Hepatocyte (in vitro differentiated cells): ENCODE measurements around the gene RBMS1. TPM values are rescaled to one million over a fixed set of nuclear protein-coding genes. Genes with fewer than 3 reads are reported as not detected.

Experiments used
- DNase-seq: peaks from one replicate; pipeline ENCODE4 v3.0.0-alpha.2; 2016; ENCODE audit warnings: low spot score
- H2AFZ ChIP-seq: fragments of 200-600 bp; sonication (generic); 2 replicates; pipeline ENCODE4 v1.6.0; 2016; ENCODE audit warnings: antibody characterized with exemption, mild to moderate bottlenecking
- H3K27ac ChIP-seq: fragments of 200-600 bp; sonication (generic); 2 replicates; pipeline ENCODE4 v1.5.1; 2016; ENCODE audit warnings: mild to moderate bottlenecking
- H3K27me3 ChIP-seq: fragments of 200-600 bp; sonication (generic); 2 replicates; pipeline ENCODE4 v1.6.1; 2016
- H3K36me3 ChIP-seq: fragments of 200-600 bp; sonication (generic); replicated peaks from 2 replicates; pipeline ENCODE4 v1.5.1; 2016; ENCODE audit warnings: low read depth; ENCODE audit not compliant: insufficient read depth
- H3K4me1 ChIP-seq: fragments of 200-600 bp; sonication (generic); 2 replicates; pipeline ENCODE4 v1.5.1; 2016; ENCODE audit warnings: mild to moderate bottlenecking, moderate library complexity; ENCODE audit not compliant: insufficient read depth
- H3K4me2 ChIP-seq: fragments of 200-600 bp; sonication (generic); 2 replicates; pipeline ENCODE4 v1.6.0; 2016
- H3K4me3 ChIP-seq: fragments of 200-600 bp; sonication (generic); 2 replicates; pipeline ENCODE4 v1.5.1; 2016; ENCODE audit warnings: mild to moderate bottlenecking
- H3K79me2 ChIP-seq: fragments of 200-600 bp; sonication (generic); 2 replicates; pipeline ENCODE4 v1.6.0; 2017; ENCODE audit warnings: mild to moderate bottlenecking
- H3K9me2 ChIP-seq: fragments of 200-600 bp; sonication (generic); replicated peaks from 2 replicates; pipeline ENCODE4 v1.6.0; 2017; ENCODE audit warnings: mild to moderate bottlenecking; ENCODE audit not compliant: insufficient read depth
- H3K9me3 ChIP-seq: fragments of 200-600 bp; sonication (generic); 2 replicates; pipeline ENCODE4 v1.5.1; 2016; ENCODE audit warnings: low read depth, mild to moderate bottlenecking
- H4K20me1 ChIP-seq: fragments of 200-600 bp; sonication (generic); 2 replicates; pipeline ENCODE4 v1.6.0; 2016; ENCODE audit warnings: mild to moderate bottlenecking; ENCODE audit not compliant: insufficient read depth, poor library complexity, severe bottlenecking
- EZH2 ChIP-seq: fragments of 200-600 bp; sonication (generic); IDR thresholded peaks from 2 replicates; pipeline ENCODE4 v1.6.1; 2016; ENCODE audit warnings: antibody characterized with exemption, mild to moderate bottlenecking, borderline replicate concordance
- EZH2phosphoT487 ChIP-seq: fragments of 200-600 bp; sonication (generic); IDR thresholded peaks from one replicate; pipeline ENCODE4 v1.6.1; 2018; ENCODE audit warnings: antibody characterized with exemption, mild to moderate bottlenecking, low read depth, moderate library complexity; ENCODE audit not compliant: unreplicated experiment, severe bottlenecking
- WGBS: methylation state at CpG from one replicate; pipeline ENCODE4 v1.1.6; 2016; ENCODE audit warnings: low lambda C conversion rate; ENCODE audit errors: missing lambda C conversion rate; 5-methylcytosine and 5-hydroxymethylcytosine counted together
- polyA plus RNA-seq: library from polyadenylated mRNA; unstranded; fragments of >200 nt; fragmentation: Nextera tagmentation; extraction: Ambion mirVana; gene quantifications from 2 replicates; pipeline ENCODE4 v1.2.1, GENCODE V29; 2016
- total RNA-seq: library from RNA; depleted of rRNA; stranded (reverse); fragments of >200 nt; gene quantifications from 2 replicates; pipeline ENCODE4 v1.2.3, GENCODE V29; 2014
- TF ChIP-seq, protein P1 (sequence below): fragments of 200-600 bp; sonication (generic); IDR thresholded peaks from 2 replicates; pipeline ENCODE4 v1.5.1; 2016; ENCODE audit warnings: antibody characterized with exemption, mild to moderate bottlenecking; ENCODE audit not compliant: poor library complexity

The RBMS1 gene
- total and polyA plus RNA-seq, 2 experiments from 2014 or later = 87.9 to 103 TPM

DNA sequence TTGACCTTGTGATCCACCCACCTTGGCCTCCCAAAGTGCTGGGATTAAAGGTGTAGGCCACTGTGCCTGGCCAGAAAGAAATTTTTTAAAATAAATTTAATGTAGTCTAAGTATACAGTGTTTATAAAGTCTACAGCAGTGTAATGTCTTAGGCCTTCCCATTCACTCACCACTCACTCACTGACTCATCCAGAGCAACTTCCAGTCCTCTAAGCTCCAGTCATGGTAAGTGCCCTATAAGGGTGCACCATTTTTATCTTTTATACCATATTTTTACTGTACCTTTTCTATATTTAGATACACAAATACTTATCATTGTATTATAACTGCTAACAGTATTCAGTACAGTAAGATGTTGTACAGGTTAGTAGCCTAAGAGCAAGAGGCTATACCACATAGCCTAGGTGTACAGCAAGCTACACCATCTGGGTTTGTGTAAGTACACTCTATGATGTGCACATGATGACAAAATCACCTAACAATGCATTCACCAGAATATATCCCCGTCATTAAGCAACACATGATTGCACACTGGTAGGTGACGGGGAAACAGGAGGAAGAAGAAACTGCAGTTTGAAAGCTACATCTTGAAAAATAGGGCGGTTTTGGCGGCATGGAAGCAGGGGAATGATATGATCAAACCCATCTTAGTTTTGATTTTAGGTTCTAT, 188.4 kb downstream of the RBMS1 start:
- no peak overlapping the region for H3K27ac ChIP-seq
- TF ChIP-seq EZH2phosphoT487 (no peak), EZH2 (no peak)
- TF ChIP-seq, protein P1, sequence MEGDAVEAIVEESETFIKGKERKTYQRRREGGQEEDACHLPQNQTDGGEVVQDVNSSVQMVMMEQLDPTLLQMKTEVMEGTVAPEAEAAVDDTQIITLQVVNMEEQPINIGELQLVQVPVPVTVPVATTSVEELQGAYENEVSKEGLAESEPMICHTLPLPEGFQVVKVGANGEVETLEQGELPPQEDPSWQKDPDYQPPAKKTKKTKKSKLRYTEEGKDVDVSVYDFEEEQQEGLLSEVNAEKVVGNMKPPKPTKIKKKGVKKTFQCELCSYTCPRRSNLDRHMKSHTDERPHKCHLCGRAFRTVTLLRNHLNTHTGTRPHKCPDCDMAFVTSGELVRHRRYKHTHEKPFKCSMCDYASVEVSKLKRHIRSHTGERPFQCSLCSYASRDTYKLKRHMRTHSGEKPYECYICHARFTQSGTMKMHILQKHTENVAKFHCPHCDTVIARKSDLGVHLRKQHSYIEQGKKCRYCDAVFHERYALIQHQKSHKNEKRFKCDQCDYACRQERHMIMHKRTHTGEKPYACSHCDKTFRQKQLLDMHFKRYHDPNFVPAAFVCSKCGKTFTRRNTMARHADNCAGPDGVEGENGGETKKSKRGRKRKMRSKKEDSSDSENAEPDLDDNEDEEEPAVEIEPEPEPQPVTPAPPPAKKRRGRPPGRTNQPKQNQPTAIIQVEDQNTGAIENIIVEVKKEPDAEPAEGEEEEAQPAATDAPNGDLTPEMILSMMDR = no peak
- WGBS = 96% methylated on average over 4 of the region's 4 CpGs

DNA sequence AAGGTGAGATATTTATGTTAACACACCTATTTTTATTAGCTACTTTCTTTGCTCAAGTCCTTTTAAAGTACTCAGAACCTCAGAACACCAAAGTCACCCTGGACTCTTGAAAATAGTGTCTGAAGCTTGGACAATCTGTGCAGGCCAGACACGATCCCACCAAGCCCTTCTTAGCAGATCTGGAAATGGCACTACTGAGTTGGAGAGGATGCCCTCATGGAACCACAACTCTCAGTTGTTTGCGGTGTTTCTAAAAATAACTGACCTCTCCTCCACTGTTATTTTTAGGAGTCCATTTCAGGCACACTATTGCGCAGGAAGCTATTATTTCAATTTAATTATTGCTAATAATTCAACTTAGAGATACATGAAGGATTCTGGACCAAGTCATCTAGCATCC, 190.1 kb downstream of the RBMS1 start:
- Histone ChIP-seq H3K36me3 (no peaks in the 10 kb centered on the region), H3K27ac (no peak overlapping the region), H3K4me1 (peaks cover 12% of the 10 kb centered on the region), H3K79me2 (peaks cover 15% of the 10 kb centered on the region), H4K20me1 (no peaks in the 10 kb centered on the region), H3K4me2 (no peak overlapping the region), H3K27me3 (no peaks in the 10 kb centered on the region), H3K4me3 (no peak overlapping the region), H2AFZ (no peak overlapping the region), H3K9me3 (no peaks in the 10 kb centered on the region), H3K9me2 (no peaks in the 10 kb centered on the region)
- 94% methylated on average over 3 of the region's 3 CpGs for WGBS
- DNase-seq = no peak
- no peak for TF ChIP-seq EZH2
- TF ChIP-seq, protein P1 = no peak
- no peak for TF ChIP-seq EZH2phosphoT487

More for the DNA sequence above, 188.4 kb downstream of the RBMS1 start:
- no peaks in the 10 kb centered on the region for H3K36me3 ChIP-seq
- no peaks in the 10 kb centered on the region for H3K9me2 ChIP-seq
- no peaks in the 10 kb centered on the region for H4K20me1 ChIP-seq
- peaks cover 12% of the 10 kb centered on the region for H3K4me1 ChIP-seq
- no peaks in the 10 kb centered on the region for H3K9me3 ChIP-seq
- no peak overlapping the region for H2AFZ ChIP-seq
- no peaks in the 10 kb centered on the region for H3K27me3 ChIP-seq
- no peak overlapping the region for H3K4me3 ChIP-seq
- H3K4me2 ChIP-seq = no peak overlapping the region
- no peak for DNase-seq
- peaks cover 27% of the 10 kb centered on the region for H3K79me2 ChIP-seq

DNA sequence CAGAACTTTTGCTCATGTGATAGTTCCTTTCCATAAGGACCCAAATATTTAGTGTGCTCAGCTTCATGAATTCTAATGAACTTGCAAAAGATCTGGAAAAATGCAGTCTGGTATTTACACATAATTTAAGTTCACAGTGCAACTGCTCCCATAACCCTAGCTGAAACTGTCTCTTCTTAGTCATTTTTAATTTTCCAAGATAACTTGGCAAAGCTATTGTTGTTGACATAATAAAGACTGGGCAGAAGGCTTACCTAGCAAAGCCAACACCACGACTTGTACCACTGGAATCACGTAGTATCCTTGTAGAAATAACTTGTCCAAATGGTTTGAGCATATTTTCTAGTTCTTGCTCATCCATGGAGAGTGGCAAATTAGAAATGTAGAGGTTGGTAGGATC, 190.5 kb downstream of the RBMS1 start:
- no peaks in the 10 kb centered on the region for H4K20me1 ChIP-seq
- no peaks in the 10 kb centered on the region for H3K36me3 ChIP-seq
- no peak overlapping the region for H2AFZ ChIP-seq
- 94% methylated on average over 2 of the region's 2 CpGs for WGBS
- H3K4me2 ChIP-seq = no peak overlapping the region
- H3K4me1 ChIP-seq = peaks cover 12% of the 10 kb centered on the region
- H3K27ac ChIP-seq = no peak overlapping the region
- no peak for TF ChIP-seq EZH2
- no peak for TF ChIP-seq EZH2phosphoT487
- TF ChIP-seq, protein P1 = no peak
- DNase-seq = no peak
- H3K9me2 ChIP-seq = no peaks in the 10 kb centered on the region
- peaks cover 11% of the 10 kb centered on the region for H3K79me2 ChIP-seq
- H3K4me3 ChIP-seq = no peak overlapping the region
- no peaks in the 10 kb centered on the region for H3K27me3 ChIP-seq
- no peaks in the 10 kb centered on the region for H3K9me3 ChIP-seq
